Uterus (tissue), 2 donors: ENCODE data around the gene DPY30.

Experiments used
- POLR2A ChIP-seq, 2 donors: fragments of 450-650 bp; IDR thresholded peaks; one replicate each; pipeline ENCODE4 v1.6.1; 2016; ENCODE audit warnings: antibody characterized with exemption in 2 of 2, mild to moderate bottlenecking in 1 of 2, moderate library complexity in 1 of 2
- TF ChIP-seq, protein P1 (sequence below), 4 experiments: fragments of 200-600 bp in 2 of 4; fragments of 450-650 bp in 2 of 4; sonication (generic) in 2 of 4; IDR thresholded peaks; one replicate each; pipeline ENCODE4 v1.5.1; 2016 to 2019; ENCODE audit warnings: antibody characterized with exemption in 4 of 4, mild to moderate bottlenecking in 2 of 4, moderate library complexity in 1 of 4

DNA sequence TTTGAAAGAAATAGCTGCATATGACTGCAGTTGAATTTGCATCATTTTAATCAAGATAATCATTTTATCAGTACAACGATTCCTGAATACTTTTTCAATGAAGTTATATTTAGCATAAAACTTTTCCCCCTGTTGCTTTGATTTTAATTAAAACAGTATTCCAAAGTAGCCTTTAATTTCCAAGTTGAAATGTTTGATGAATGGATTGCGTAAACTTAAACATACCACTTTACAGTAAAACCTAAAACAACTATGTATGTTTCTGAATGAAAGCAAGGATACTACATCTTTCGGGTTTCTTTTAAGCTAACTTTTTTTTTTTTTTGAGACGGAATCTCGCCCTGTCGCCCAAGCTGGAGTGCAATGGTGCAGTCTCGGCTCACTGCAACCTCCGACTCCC is 25.1 kb upstream of the DPY30 start:
- TF ChIP-seq, protein P1, sequence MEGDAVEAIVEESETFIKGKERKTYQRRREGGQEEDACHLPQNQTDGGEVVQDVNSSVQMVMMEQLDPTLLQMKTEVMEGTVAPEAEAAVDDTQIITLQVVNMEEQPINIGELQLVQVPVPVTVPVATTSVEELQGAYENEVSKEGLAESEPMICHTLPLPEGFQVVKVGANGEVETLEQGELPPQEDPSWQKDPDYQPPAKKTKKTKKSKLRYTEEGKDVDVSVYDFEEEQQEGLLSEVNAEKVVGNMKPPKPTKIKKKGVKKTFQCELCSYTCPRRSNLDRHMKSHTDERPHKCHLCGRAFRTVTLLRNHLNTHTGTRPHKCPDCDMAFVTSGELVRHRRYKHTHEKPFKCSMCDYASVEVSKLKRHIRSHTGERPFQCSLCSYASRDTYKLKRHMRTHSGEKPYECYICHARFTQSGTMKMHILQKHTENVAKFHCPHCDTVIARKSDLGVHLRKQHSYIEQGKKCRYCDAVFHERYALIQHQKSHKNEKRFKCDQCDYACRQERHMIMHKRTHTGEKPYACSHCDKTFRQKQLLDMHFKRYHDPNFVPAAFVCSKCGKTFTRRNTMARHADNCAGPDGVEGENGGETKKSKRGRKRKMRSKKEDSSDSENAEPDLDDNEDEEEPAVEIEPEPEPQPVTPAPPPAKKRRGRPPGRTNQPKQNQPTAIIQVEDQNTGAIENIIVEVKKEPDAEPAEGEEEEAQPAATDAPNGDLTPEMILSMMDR (IDR thresholded peaks at IDR 0.05), result no peak
- TF ChIP-seq POLR2A (IDR thresholded peaks at IDR 0.05), result no peak
